Measurements from ENCODE around the gene STUB1.

DNA sequence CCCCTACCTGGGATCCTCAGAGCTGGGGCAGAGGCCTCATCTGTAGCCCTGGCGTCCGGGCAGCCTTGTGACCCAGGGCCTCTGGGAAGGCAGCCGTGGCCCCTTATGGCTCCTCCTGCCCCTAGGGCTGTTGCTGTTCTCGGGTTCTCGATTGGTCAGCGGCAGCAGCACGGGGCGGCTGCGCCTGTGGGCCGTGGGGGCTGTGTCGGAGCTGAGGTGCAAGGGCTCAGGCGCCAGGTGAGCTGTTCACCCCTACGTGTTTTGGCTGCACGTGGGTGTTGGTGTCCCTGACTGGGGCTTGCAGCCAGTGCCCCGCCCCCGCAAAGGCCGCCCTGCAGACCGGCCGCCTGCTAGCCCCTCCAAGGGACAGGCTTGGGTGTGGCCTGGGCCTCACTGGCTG lies 18.1 kb upstream of the STUB1 start:
- TF ChIP-seq EZH2 (IDR thresholded peaks at IDR 0.05) (no peak), POLR2AphosphoS5 (IDR thresholded peaks at IDR 0.05; ENCODE audit: borderline replicate concordance, low read depth, low read length) (no peak)

Measured in SK-N-MC (cell line).